ENCODE data around the gene PPIG. TPM values are rescaled to one million over a fixed set of nuclear protein-coding genes. Genes with fewer than 3 reads are reported as not detected.

PPIG gene
- total and polyA plus RNA-seq, 4 donors: 15.2 to 49.3 (median 24.2) TPM

GRCh38 chr2:169637620-169638019 is 53.5 kb downstream of the PPIG start:
- no peak overlapping the region for H3K27ac ChIP-seq (ENCODE audit: low read depth in 1 of 2, low read length in 2 of 2)
- no peaks in the 10 kb centered on the region for H3K9me3 ChIP-seq (ENCODE audit: control insufficient read depth in 4 of 4, low read length in 3 of 4)
- WGBS: 95% methylated on average over 3 of the region's 3 CpGs
- H3K27me3 ChIP-seq (ENCODE audit: control insufficient read depth in 4 of 4, insufficient read depth in 4 of 4, low read length in 3 of 4): no peaks in the 10 kb centered on the region
- H3K9ac ChIP-seq (ENCODE audit: low read depth in 1 of 2, low read length in 2 of 2): no peak overlapping the region
- no peak overlapping the region for H3K4me3 ChIP-seq (ENCODE audit: low read depth in 1 of 3, low read length in 3 of 3)
- TF ChIP-seq ATF3 (IDR thresholded peaks at IDR 0.05): no peak
- no peak for TF ChIP-seq CTCF (IDR thresholded peaks at IDR 0.05; ENCODE audit: low read depth, low read length, missing input control)
- no peak for TF ChIP-seq FOXA2 (IDR thresholded peaks at IDR 0.05)
- no peak for TF ChIP-seq JUND (IDR thresholded peaks at IDR 0.05)
- no peak for TF ChIP-seq HNF4A (conservative IDR thresholded peaks at IDR 0.05)
- TF ChIP-seq GABPA (IDR thresholded peaks at IDR 0.05 in 1 of 2, conservative IDR thresholded peaks at IDR 0.05 in 1 of 2): no peak
- TF ChIP-seq YY1 (IDR thresholded peaks at IDR 0.05): no peak
- TF ChIP-seq NR2F2 (IDR thresholded peaks at IDR 0.05): no peak
- no peak for TF ChIP-seq RAD21 (IDR thresholded peaks at IDR 0.05)
- no peak for TF ChIP-seq EGR1 (IDR thresholded peaks at IDR 0.05; ENCODE audit: low read depth in 2 of 2)
- TF ChIP-seq ZBTB33 (IDR thresholded peaks at IDR 0.05): no peak
- TF ChIP-seq MAX (IDR thresholded peaks at IDR 0.05): no peak
- no peak for TF ChIP-seq TAF1 (conservative IDR thresholded peaks at IDR 0.05)
- no peak for TF ChIP-seq RXRA (IDR thresholded peaks at IDR 0.05)
- TF ChIP-seq SP1 (IDR thresholded peaks at IDR 0.05): no peak
- TF ChIP-seq REST (IDR thresholded peaks at IDR 0.05): no peak
- no peak for TF ChIP-seq HNF4G (IDR thresholded peaks at IDR 0.05)
- TF ChIP-seq FOXA1 (IDR thresholded peaks at IDR 0.05): no peak
- H3K4me1 ChIP-seq (ENCODE audit: control insufficient read depth in 4 of 4, insufficient read depth in 4 of 4, low read length in 3 of 4): no peaks in the 10 kb centered on the region
- H3K36me3 ChIP-seq (ENCODE audit: control insufficient read depth in 4 of 4, insufficient read depth in 3 of 4, low read depth in 1 of 4, low read length in 3 of 4): peaks cover 9 to 48% (median 31%) of the 10 kb centered on the region in 4 donors
- no peak for DNase-seq (ENCODE audit: low spot score)
